ENCODE data around the gene LRRIQ4.

The LRRIQ4 gene

DNA sequence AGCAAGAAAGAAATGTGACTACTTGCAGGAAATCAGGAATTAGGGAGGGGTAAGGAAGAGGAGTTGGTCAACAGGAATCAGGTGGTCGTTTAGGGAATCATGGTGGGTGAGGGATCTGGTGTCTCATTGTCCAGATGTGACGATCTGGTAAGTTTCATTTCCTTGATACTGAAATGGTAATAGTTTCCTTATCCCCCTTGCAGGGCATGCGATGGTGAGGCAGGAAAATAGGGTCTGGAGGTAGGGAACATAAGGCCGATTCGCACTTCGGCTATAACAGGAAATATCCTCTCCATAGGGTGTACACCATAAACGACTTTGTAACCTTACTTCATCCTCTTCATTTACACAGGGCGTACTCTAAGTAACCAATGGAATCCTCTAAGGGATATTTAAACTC is 608 bp downstream of the LRRIQ4 start:
- intact Hi-C loops (cut with DNase I; ENCODE audit: low total_unique reads): no loop called here
- Histone ChIP-seq H3K4me3 (peak overlapping the region; percentile 64 to 72), H3K27me3 (no peaks in the 10 kb centered on the region), H3K4me1 (peaks cover 0 to 30% (median 10%) of the 10 kb centered on the region in 4 donors), H3K27ac (no peak overlapping the region), H3K9me3 (peaks cover 0 to 7% (median 0%) of the 10 kb centered on the region in 3 donors), H3K36me3 (no peaks in the 10 kb centered on the region)
- DNase-seq: no peak
- TF ChIP-seq, protein P1, sequence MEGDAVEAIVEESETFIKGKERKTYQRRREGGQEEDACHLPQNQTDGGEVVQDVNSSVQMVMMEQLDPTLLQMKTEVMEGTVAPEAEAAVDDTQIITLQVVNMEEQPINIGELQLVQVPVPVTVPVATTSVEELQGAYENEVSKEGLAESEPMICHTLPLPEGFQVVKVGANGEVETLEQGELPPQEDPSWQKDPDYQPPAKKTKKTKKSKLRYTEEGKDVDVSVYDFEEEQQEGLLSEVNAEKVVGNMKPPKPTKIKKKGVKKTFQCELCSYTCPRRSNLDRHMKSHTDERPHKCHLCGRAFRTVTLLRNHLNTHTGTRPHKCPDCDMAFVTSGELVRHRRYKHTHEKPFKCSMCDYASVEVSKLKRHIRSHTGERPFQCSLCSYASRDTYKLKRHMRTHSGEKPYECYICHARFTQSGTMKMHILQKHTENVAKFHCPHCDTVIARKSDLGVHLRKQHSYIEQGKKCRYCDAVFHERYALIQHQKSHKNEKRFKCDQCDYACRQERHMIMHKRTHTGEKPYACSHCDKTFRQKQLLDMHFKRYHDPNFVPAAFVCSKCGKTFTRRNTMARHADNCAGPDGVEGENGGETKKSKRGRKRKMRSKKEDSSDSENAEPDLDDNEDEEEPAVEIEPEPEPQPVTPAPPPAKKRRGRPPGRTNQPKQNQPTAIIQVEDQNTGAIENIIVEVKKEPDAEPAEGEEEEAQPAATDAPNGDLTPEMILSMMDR (IDR thresholded peaks at IDR 0.05): no peak

DNA sequence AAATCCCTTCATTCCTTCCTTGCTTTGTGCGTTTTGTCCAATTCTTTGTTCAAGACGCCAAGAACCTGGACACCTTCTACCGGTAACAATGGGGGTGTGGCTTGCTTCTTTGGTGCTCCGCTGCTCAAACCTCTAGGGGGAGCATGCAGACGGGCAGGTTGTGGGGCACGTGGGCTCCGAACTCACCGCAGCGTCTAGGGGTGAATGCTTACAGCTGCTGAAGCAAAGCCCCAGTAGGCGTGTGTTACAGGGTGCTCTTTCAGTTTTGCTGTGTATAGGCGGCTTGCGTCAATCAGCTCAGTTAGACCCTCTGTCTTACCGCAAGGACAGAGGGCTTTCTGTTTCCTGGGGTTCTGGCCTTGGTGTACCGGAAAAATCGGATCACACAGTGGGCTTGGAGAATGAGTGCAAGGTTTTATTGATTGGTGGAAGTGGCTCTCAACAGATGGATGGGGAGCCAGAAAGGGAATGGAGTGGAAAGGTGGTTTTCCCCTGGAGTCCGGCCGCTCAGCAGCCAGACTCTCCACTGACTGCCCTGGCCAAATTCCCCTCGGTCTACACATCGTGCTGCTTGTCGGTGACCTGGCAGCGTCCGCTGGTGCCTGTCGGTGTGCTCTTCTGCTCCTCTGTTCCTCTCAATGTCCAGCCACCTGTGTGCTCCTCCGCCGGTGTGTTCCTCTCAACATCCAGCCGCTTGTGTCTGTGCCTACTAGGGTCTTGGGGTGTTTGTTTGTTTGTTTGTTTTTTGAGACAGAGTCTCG is 1.3 kb downstream of the LRRIQ4 start:
- Histone ChIP-seq H3K4me3 (peak overlapping the region; percentile 64 to 72), H3K9me3 (peaks cover 0 to 7% (median 0%) of the 10 kb centered on the region in 3 donors), H3K4me1 (peaks cover 0 to 30% (median 10%) of the 10 kb centered on the region in 4 donors), H3K36me3 (no peaks in the 10 kb centered on the region), H3K27ac (no peak overlapping the region), H3K27me3 (no peaks in the 10 kb centered on the region)
- TF ChIP-seq, protein P1 (IDR thresholded peaks at IDR 0.05): no peak
- intact Hi-C loops (cut with DNase I; ENCODE audit: low total_unique reads): no loop called here
- DNase-seq: no peak

DNA sequence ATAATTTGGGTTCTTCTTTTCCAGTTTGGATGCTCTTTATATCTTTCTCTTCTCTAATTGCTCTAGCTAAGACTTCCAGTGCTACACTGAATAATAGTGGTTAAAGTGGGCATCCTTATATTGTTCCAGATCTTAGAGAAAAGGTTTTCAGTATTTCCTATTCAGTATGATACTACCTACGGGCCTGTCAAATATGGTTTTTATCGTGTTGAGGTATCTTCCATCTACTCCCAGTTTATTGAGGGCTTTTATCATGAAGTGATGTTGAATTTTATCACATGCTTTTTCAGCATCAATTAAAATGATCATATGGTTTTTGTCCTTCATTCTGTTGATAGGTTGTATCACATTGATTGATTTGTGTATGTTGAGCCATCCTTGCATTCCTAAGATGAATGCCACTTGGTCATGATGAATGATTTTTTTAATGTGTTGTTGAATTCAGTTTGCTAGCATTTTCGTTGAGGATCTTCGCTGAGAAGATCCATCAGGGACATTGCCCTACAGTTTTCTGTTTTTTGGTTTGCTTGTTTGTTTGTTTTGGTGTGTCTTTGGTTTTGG is 3.0 kb downstream of the LRRIQ4 start:
- Histone ChIP-seq H3K27ac (no peak overlapping the region), H3K4me1 (peaks cover 0 to 30% (median 10%) of the 10 kb centered on the region in 4 donors), H3K9me3 (peaks cover 0 to 7% (median 0%) of the 10 kb centered on the region in 3 donors), H3K4me3 (no peak overlapping the region), H3K27me3 (no peaks in the 10 kb centered on the region), H3K36me3 (no peaks in the 10 kb centered on the region)
- TF ChIP-seq, protein P1 (IDR thresholded peaks at IDR 0.05): no peak
- DNase-seq: no peak
- intact Hi-C loops (cut with DNase I; ENCODE audit: low total_unique reads): no loop called here

DNA sequence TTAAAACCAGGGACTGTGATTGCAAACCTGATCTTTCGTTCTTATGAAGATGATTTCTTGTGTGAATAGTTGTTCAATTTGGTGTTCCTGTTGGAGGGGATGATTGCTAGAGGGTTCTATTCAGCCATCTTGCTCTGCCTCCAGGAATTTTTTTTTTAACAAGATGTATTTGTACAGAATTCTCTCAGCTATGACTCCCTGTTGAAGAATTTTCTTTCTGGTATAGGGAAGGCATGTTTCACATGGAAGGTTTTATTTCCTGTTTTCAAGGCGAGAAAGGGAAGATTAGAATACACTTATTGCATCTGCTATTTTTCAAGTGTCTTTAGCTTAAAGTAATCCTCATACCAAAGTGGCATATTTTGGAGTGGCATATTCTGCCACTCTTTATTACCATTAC is 5.6 kb downstream of the LRRIQ4 start:
- TF ChIP-seq, protein P1 (IDR thresholded peaks at IDR 0.05): no peak

DNA sequence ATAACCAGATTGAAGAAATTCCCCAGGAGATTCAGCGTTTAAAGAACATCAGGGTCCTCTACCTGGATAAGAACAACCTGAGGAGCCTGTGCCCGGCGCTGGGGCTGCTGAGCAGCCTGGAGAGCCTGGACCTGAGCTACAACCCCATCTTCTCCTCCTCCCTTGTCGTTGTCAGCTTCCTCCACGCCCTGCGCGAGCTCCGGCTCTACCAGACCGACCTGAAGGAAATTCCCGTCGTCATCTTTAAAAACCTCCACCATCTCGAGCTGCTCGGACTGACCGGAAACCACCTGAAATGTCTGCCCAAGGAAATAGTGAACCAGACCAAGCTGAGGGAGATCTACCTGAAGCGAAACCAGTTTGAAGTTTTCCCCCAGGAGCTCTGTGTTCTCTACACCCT is 9.4 kb downstream of the LRRIQ4 start:
- H3K36me3 ChIP-seq: no peaks in the 10 kb centered on the region
- H3K27ac ChIP-seq: no peak overlapping the region

More for the DNA sequence above, 5.6 kb downstream of the LRRIQ4 start:
- no peak for DNase-seq
- no peak overlapping the region for H3K27ac ChIP-seq
- intact Hi-C loops (cut with DNase I; ENCODE audit: low total_unique reads): no loop called here
- no peak overlapping the region for H3K4me3 ChIP-seq
- peaks cover 0 to 7% (median 0%) of the 10 kb centered on the region in 3 donors for H3K9me3 ChIP-seq
- no peaks in the 10 kb centered on the region for H3K36me3 ChIP-seq
- H3K4me1 ChIP-seq: peaks cover 0 to 6% (median 3%) of the 10 kb centered on the region in 4 donors
- H3K27me3 ChIP-seq: no peaks in the 10 kb centered on the region

More for the DNA sequence above, 9.4 kb downstream of the LRRIQ4 start:
- TF ChIP-seq, protein P1 (IDR thresholded peaks at IDR 0.05): no peak
- Histone ChIP-seq H3K27me3 (no peaks in the 10 kb centered on the region), H3K4me1 (no peaks in the 10 kb centered on the region), H3K4me3 (no peak overlapping the region), H3K9me3 (no peaks in the 10 kb centered on the region)
- intact Hi-C loops (cut with DNase I; ENCODE audit: low total_unique reads): no loop called here
- DNase-seq: no peak
